ENCODE results near the gene CNTNAP5. TPM values are rescaled to one million over a fixed set of nuclear protein-coding genes. Genes with fewer than 3 reads are reported as not detected.

CNTNAP5 gene
- total RNA-seq, 1 donor from 2014 or later = 5.0 TPM

GRCh38 chr2:124725187-124725586, 700.1 kb downstream of the CNTNAP5 start:
- H3K27ac Mint-ChIP-seq = no peak overlapping the region
- TF ChIP-seq CTCF (conservative IDR thresholded peaks at IDR 0.05) = no peak
- H3K9me3 Mint-ChIP-seq = no peaks in the 10 kb centered on the region
- no peaks in the 10 kb centered on the region for H3K27me3 Mint-ChIP-seq
- no peaks in the 10 kb centered on the region for H3K36me3 Mint-ChIP-seq
- H3K4me1 Mint-ChIP-seq (ENCODE audit: unreplicated experiment) = no peaks in the 10 kb centered on the region
- DNase-seq (ENCODE audit: extremely low spot score, unreplicated experiment) = no peak
- H3K4me3 Mint-ChIP-seq = no peak overlapping the region

GRCh38 chr2:124740636-124741035, 715.5 kb downstream of the CNTNAP5 start:
- no peak for TF ChIP-seq CTCF (conservative IDR thresholded peaks at IDR 0.05)
- Mint-ChIP-seq H3K36me3 (no peaks in the 10 kb centered on the region), H3K4me3 (no peak overlapping the region), H3K27ac (no peak overlapping the region), H3K4me1 (ENCODE audit: unreplicated experiment) (peaks cover 9% of the 10 kb centered on the region), H3K27me3 (no peaks in the 10 kb centered on the region), H3K9me3 (peaks cover 9% of the 10 kb centered on the region)
- no peak for DNase-seq (ENCODE audit: extremely low spot score, unreplicated experiment)

- Mint-ChIP-seq H3K27me3 (no peaks in the 10 kb centered on the region), H3K4me1 (ENCODE audit: unreplicated experiment) (peaks cover 7% of the 10 kb centered on the region), H3K36me3 (no peaks in the 10 kb centered on the region), H3K4me3 (no peak overlapping the region), H3K27ac (no peak overlapping the region), H3K9me3 (no peaks in the 10 kb centered on the region)
- TF ChIP-seq CTCF (conservative IDR thresholded peaks at IDR 0.05) = no peak
- DNase-seq (ENCODE audit: extremely low spot score, unreplicated experiment) = no peak
Measured at GRCh38 chr2:124753842-124754241, 728.8 kb downstream of the CNTNAP5 start.

GRCh38 chr2:124755386-124755785, 730.3 kb downstream of the CNTNAP5 start:
- no peak for TF ChIP-seq CTCF (conservative IDR thresholded peaks at IDR 0.05)
- Mint-ChIP-seq H3K36me3 (no peaks in the 10 kb centered on the region), H3K4me1 (ENCODE audit: unreplicated experiment) (peaks cover 7% of the 10 kb centered on the region), H3K4me3 (no peak overlapping the region), H3K27me3 (no peaks in the 10 kb centered on the region), H3K9me3 (no peaks in the 10 kb centered on the region), H3K27ac (no peak overlapping the region)
- no peak for DNase-seq (ENCODE audit: extremely low spot score, unreplicated experiment)

GRCh38 chr2:124756048-124756447, 731.0 kb downstream of the CNTNAP5 start:
- no peaks in the 10 kb centered on the region for H3K36me3 Mint-ChIP-seq
- H3K4me1 Mint-ChIP-seq (ENCODE audit: unreplicated experiment) = peaks cover 3% of the 10 kb centered on the region
- no peak overlapping the region for H3K27ac Mint-ChIP-seq
- TF ChIP-seq CTCF (conservative IDR thresholded peaks at IDR 0.05) = no peak
- no peak overlapping the region for H3K4me3 Mint-ChIP-seq
- no peaks in the 10 kb centered on the region for H3K9me3 Mint-ChIP-seq
- DNase-seq (ENCODE audit: extremely low spot score, unreplicated experiment) = no peak
- H3K27me3 Mint-ChIP-seq = no peaks in the 10 kb centered on the region

GRCh38 chr2:124762388-124762787, 737.3 kb downstream of the CNTNAP5 start:
- Mint-ChIP-seq H3K4me3 (no peak overlapping the region), H3K36me3 (no peaks in the 10 kb centered on the region), H3K9me3 (no peaks in the 10 kb centered on the region), H3K27me3 (no peaks in the 10 kb centered on the region), H3K27ac (no peak overlapping the region), H3K4me1 (ENCODE audit: unreplicated experiment) (no peaks in the 10 kb centered on the region)
- no peak for DNase-seq (ENCODE audit: extremely low spot score, unreplicated experiment)
- TF ChIP-seq CTCF (conservative IDR thresholded peaks at IDR 0.05) = no peak

All from type B pancreatic cell (in vitro differentiated cells).